Measurements from ENCODE around the gene SYNJ1. TPM values are rescaled to one million over a fixed set of nuclear protein-coding genes. Genes with fewer than 3 reads are reported as not detected.
"Not testable (repeated sequence)": the region's sequence is repeated elsewhere in the genome, so short reads cannot be mapped to it uniquely, and the experiment has no call there.

The SYNJ1 gene, protein sequence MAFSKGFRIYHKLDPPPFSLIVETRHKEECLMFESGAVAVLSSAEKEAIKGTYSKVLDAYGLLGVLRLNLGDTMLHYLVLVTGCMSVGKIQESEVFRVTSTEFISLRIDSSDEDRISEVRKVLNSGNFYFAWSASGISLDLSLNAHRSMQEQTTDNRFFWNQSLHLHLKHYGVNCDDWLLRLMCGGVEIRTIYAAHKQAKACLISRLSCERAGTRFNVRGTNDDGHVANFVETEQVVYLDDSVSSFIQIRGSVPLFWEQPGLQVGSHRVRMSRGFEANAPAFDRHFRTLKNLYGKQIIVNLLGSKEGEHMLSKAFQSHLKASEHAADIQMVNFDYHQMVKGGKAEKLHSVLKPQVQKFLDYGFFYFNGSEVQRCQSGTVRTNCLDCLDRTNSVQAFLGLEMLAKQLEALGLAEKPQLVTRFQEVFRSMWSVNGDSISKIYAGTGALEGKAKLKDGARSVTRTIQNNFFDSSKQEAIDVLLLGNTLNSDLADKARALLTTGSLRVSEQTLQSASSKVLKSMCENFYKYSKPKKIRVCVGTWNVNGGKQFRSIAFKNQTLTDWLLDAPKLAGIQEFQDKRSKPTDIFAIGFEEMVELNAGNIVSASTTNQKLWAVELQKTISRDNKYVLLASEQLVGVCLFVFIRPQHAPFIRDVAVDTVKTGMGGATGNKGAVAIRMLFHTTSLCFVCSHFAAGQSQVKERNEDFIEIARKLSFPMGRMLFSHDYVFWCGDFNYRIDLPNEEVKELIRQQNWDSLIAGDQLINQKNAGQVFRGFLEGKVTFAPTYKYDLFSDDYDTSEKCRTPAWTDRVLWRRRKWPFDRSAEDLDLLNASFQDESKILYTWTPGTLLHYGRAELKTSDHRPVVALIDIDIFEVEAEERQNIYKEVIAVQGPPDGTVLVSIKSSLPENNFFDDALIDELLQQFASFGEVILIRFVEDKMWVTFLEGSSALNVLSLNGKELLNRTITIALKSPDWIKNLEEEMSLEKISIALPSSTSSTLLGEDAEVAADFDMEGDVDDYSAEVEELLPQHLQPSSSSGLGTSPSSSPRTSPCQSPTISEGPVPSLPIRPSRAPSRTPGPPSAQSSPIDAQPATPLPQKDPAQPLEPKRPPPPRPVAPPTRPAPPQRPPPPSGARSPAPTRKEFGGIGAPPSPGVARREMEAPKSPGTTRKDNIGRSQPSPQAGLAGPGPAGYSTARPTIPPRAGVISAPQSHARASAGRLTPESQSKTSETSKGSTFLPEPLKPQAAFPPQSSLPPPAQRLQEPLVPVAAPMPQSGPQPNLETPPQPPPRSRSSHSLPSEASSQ (N-terminal part only)
- total RNA-seq: 10 to 100 TPM; 13.8 to 22.5 TPM

DNA sequence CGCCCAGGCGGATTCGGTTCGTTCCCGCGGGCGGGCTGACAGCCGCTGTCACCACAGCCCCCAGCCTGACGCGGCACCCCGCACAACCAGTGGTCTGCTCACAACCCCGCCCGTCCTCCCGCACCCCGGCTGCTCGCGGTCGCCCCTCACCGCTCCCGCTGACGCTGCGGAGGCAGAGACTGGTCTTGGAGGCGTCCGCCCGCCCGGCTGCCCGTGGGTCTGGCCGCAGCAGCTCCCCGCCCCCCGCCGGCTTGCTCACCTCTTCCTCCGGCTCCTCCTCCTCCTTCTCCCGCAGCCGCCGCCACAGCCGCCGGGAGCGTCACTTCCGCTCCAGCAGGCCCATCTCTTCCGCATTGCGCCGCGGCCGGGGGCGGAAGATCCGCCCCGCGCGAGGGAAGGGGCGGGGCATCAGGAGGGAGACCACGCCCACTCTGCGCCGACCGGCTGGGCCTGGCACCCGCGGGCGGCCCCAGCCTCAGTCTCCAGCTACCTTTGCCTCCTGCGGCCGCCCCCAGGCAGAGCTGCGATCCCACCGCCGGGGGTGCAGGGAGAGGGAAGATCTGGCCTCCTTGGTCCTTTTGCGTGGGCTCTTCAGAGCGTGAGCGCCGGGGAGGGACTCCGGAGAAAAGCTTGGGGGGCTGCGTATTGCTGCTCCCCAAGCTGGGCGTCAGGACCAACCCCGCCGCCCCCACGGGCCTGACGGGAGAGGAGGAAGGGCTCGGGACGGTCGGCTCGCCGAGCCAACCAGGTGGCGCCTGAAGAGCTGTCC, at the start of gene SYNJ1:
Gene SYNJ1 (minus strand): TSS at position 327 of the 769 bp plus-strand sequence. CDS start 1,118 bp downstream, outside the sequence.
- Mint-ChIP-seq H3K27ac (peak within 1 kb of the TSS; percentile 93), H3K36me3 (ENCODE audit: low read depth) (peaks cover 40% of the 10 kb centered on the region), H3K4me3 (peak within 1 kb of the TSS; percentile 92), H3K27me3 (no peaks in the 10 kb centered on the region), H3K9me3 (peaks cover 3% of the 10 kb centered on the region), H3K4me1 (peaks cover 16% of the 10 kb centered on the region)
- ATAC-seq (replicated peaks): peak; percentile 93

DNA sequence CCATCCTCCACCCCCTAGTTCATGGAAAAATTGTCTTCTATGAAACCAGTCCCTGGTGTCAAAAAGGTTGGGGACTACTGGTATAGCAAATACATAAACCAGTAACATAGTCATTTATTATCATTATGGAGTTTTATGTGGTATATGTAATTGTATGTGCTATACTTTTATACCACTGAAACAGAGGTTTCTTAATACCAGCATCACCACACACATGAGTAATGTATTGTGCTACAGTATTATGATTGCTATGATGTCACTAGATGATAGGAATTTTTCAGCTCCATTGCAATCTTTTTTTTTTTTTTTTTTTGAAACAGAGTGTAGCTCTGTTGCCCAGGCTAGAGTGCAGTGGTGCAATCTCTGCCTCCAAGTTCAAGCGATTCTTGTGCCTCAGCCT, 49.5 kb upstream of the SYNJ1 start:
- Mint-ChIP-seq H3K4me3 (no peak overlapping the region), H3K36me3 (ENCODE audit: low read depth) (peaks cover 6% of the 10 kb centered on the region), H3K27ac (no peak overlapping the region), H3K9me3 (no peaks in the 10 kb centered on the region), H3K27me3 (no peaks in the 10 kb centered on the region), H3K4me1 (peaks cover 9% of the 10 kb centered on the region)
- peak; percentile 61 for ATAC-seq (replicated peaks)

DNA sequence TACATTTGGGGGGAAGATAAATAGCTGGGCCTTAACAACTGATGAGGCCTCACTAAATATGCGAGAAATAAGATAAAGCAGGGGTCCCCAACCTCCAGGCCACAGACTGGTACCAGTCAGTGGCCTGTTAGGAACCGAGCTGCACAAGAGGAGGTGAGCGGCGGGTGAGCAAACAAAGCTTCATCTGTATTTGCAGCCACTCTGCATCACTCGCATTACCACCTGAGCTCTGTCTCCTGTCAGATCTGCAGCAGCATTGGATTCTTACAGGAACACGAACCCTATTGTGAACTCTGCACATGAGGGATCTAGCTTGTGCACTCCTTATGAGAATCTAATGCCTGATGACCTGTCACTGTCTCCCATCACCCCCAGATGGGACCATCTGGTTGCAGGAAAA, 48.9 kb upstream of the SYNJ1 start:
- H3K9me3 Mint-ChIP-seq: no peaks in the 10 kb centered on the region
- no peak overlapping the region for H3K27ac Mint-ChIP-seq
- no peak for ATAC-seq (replicated peaks)
- no peaks in the 10 kb centered on the region for H3K27me3 Mint-ChIP-seq
- H3K4me3 Mint-ChIP-seq: no peak overlapping the region
- H3K4me1 Mint-ChIP-seq: peaks cover 9% of the 10 kb centered on the region
- peaks cover 11% of the 10 kb centered on the region for H3K36me3 Mint-ChIP-seq (ENCODE audit: low read depth)

DNA sequence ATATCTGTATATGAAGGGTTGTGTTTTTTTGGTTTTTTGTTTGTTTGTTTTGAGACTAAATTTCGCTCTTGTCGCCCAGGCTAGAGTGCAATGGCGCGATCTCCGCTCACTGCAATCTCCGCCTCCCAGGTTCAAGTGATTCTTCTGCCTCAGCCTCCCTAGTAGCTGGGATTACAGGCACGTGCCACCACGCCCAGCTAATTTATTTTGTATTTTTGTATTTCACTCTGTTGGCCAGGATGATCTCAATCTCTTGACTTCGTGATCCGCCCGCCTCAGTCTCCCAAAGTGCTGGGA, 45.2 kb upstream of the SYNJ1 start:
- H3K36me3 Mint-ChIP-seq (ENCODE audit: low read depth): peaks cover 48% of the 10 kb centered on the region
- peaks cover 25% of the 10 kb centered on the region for H3K4me1 Mint-ChIP-seq
- H3K27ac Mint-ChIP-seq: peak overlapping the region; percentile 99
- not testable (repeated sequence) for H3K27me3 Mint-ChIP-seq; ATAC-seq (replicated peaks); H3K9me3 Mint-ChIP-seq
- peak overlapping the region; percentile 94 for H3K4me3 Mint-ChIP-seq

DNA sequence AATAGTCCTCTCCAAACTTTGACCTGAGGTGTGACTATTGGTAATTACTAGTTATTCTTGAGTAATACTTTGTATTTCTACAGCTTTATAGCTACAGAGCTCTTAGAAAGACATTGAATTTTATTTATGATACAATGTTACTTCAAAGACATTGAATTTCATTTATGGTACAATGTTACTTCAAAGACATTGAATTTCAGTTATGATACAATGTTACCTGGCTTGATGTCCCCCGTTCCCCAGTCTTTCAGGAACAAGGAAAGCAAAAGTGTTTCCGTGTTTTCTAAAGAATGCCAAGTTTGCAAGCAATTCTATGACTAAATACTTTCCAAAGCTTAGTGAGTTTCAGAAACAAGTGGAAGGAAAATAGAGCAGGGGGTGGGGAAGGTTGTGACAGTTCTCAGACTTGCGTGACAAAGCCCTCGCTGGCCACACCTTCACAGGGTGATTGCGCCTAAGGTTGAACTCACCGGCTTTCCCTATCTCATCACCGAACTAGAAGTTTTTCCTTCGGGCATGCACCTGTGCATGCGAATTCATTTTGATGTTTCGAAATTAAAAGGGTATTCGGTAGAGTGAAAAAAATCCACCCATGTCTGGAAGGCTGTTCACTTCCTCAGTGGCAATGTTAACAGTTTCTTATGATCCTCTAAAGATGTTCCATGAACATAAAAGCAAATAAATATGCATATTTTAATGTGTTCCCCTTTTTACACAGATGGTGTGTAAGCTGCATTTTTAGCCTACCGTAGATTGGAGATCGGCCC, 44.7 kb upstream of the SYNJ1 start:
- Mint-ChIP-seq H3K36me3 (ENCODE audit: low read depth) (peaks cover 53% of the 10 kb centered on the region), H3K9me3 (no peaks in the 10 kb centered on the region), H3K27ac (peak overlapping the region; percentile 99), H3K4me1 (peaks cover 30% of the 10 kb centered on the region), H3K27me3 (no peaks in the 10 kb centered on the region), H3K4me3 (peak overlapping the region; percentile 94)
- peak; percentile 64 for ATAC-seq (replicated peaks)

DNA sequence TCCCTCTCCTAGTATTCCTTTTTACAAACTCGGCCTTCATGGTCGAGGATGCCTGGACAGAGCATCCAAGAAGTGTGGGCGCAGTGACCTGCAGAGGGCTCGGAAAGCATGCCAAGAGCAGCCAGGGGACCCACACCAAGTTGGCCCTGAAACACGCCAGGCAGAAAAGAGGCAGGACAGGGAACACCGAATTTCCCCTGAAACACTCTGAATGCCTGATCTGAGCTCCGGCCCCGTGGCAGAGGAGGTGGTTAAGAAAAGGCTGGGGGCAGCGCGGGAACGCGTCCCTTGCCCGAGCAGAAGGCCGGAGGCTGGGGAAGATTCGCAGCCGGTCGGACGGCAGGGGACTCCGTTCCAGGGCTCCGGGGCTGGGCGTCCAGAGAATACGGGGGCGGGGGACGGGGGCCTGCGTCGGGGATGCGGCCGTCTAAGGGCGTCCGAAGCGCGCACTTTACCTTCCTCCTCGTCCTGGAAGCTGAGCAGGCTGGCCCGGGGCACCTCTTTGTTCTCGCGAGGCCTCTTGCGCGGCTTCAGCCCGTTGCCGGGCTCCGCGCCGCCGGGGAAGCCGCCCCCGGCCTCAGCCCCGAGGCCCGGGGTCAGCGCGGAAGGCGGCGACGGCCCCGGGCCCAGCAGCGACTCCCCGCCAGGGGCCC, 43.2 kb upstream of the SYNJ1 start:
- H3K27ac Mint-ChIP-seq: peak overlapping the region; percentile 99
- H3K27me3 Mint-ChIP-seq: no peaks in the 10 kb centered on the region
- H3K9me3 Mint-ChIP-seq: no peaks in the 10 kb centered on the region
- peak; percentile 57 for ATAC-seq (replicated peaks)
- peaks cover 68% of the 10 kb centered on the region for H3K36me3 Mint-ChIP-seq (ENCODE audit: low read depth)
- H3K4me1 Mint-ChIP-seq: peaks cover 43% of the 10 kb centered on the region
- peak overlapping the region; percentile 94 for H3K4me3 Mint-ChIP-seq

DNA sequence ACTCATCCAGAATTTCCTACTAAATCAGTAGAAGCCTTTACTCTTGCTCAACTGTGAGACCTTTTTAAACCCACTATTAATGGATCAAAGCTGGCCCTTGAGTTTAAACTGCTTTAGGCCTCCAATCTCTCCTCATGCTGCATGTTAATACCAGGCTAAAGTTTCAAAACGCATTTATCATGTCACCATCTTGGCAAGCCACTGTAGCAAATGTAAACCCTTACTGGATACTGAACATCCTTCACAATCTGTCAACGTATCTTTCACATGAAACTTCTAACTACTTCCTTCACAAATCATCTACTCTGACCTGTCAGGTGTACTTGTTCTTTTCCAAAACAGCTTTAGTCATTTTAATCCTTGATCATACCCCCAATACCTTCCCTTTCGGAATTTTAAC, 40.7 kb upstream of the SYNJ1 start:
- Mint-ChIP-seq H3K4me1 (peaks cover 56% of the 10 kb centered on the region), H3K9me3 (no peaks in the 10 kb centered on the region), H3K27ac (peak overlapping the region; percentile 4), H3K4me3 (peak overlapping the region; percentile 94), H3K36me3 (ENCODE audit: low read depth) (peaks cover 93% of the 10 kb centered on the region), H3K27me3 (no peaks in the 10 kb centered on the region)
- no peak for ATAC-seq (replicated peaks)

DNA sequence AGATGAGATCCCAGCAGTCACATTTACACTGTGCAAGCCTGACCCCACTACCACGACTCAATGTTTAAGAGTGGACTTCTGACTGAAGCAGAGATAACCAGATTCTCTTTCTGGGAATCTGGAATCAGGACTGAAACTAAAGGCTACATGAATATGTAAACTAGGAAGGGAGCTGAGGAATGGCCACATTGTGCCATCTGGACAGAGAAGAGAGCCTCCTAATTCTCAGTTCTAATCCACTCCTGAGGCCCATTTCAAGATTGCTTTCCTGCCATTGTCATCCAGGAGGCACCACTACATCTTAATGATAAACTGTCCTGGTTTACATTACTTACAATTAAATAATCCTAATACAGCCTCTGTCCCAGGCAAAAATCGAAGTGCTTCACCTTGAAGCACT, 37.2 kb upstream of the SYNJ1 start:
- no peak for ATAC-seq (replicated peaks)
- Mint-ChIP-seq H3K4me3 (peak overlapping the region; percentile 38), H3K4me1 (peaks cover 45% of the 10 kb centered on the region), H3K9me3 (no peaks in the 10 kb centered on the region), H3K27ac (peak overlapping the region; percentile 76), H3K27me3 (no peaks in the 10 kb centered on the region), H3K36me3 (ENCODE audit: low read depth) (peaks cover 100% of the 10 kb centered on the region)

DNA sequence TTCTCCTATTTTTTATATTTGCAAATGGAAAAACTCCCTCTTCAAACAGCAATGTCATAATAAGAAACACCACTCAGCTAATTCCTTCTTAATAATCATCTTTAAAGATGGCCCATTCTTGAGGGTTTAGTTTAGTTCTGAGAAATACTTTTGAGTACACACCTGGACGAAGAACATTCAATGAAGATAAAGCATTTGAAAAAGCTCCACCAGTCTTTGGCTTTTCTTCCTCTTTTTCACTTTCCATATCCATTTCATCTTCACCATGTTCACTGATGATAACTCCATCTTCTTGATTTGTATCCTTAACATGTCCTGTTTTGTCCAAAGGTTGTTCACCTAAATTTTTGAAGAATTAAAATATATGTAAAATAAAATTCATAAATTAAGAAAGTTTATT, 36.4 kb upstream of the SYNJ1 start:
- H3K36me3 Mint-ChIP-seq (ENCODE audit: low read depth): peaks cover 100% of the 10 kb centered on the region
- peaks cover 41% of the 10 kb centered on the region for H3K4me1 Mint-ChIP-seq
- no peaks in the 10 kb centered on the region for H3K27me3 Mint-ChIP-seq
- no peaks in the 10 kb centered on the region for H3K9me3 Mint-ChIP-seq
- no peak overlapping the region for H3K27ac Mint-ChIP-seq
- no peak for ATAC-seq (replicated peaks)
- no peak overlapping the region for H3K4me3 Mint-ChIP-seq

DNA sequence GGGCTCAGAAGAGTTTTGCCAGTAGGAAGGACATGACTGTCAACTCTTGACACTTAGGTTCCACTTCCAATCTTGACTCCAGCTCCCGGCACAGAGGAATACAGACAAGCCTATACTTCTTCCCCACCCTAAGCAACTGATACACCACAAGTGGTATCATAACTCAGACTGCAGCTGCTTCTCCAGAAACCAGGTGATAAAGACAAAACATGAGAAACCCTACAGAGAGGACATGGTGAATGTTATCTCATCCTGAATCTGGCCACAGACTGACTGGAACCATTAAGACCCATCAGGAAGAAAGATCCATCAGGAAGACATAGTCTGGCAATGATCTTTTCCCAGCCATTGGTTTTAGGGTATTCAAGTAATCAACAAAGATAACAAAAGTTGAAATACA, 30.0 kb upstream of the SYNJ1 start:
- Mint-ChIP-seq H3K9me3 (no peaks in the 10 kb centered on the region), H3K27ac (peak overlapping the region; percentile 78), H3K27me3 (no peaks in the 10 kb centered on the region), H3K4me1 (peaks cover 5% of the 10 kb centered on the region), H3K36me3 (ENCODE audit: low read depth) (peaks cover 100% of the 10 kb centered on the region), H3K4me3 (no peak overlapping the region)
- ATAC-seq (replicated peaks): no peak

DNA sequence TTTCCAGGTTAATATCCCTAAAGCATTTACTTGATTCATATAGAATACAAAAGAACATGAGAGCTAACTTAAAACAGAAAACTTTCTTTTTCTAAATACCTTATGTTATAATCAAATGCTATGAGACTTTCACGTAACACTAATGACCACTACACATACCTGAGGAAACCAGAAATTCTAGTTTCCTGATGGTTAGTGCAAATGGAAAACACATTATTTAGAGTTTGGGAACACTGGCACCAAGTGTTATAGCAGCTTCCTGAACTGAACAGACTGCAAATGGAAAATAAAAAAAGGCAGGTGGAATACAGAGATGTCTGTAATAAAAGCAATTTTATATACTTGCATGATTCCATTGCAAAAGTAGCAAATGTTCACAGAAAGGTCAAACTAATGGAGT, 28.3 kb upstream of the SYNJ1 start:
- H3K9me3 Mint-ChIP-seq: no peaks in the 10 kb centered on the region
- peaks cover 100% of the 10 kb centered on the region for H3K36me3 Mint-ChIP-seq (ENCODE audit: low read depth)
- no peaks in the 10 kb centered on the region for H3K27me3 Mint-ChIP-seq

DNA sequence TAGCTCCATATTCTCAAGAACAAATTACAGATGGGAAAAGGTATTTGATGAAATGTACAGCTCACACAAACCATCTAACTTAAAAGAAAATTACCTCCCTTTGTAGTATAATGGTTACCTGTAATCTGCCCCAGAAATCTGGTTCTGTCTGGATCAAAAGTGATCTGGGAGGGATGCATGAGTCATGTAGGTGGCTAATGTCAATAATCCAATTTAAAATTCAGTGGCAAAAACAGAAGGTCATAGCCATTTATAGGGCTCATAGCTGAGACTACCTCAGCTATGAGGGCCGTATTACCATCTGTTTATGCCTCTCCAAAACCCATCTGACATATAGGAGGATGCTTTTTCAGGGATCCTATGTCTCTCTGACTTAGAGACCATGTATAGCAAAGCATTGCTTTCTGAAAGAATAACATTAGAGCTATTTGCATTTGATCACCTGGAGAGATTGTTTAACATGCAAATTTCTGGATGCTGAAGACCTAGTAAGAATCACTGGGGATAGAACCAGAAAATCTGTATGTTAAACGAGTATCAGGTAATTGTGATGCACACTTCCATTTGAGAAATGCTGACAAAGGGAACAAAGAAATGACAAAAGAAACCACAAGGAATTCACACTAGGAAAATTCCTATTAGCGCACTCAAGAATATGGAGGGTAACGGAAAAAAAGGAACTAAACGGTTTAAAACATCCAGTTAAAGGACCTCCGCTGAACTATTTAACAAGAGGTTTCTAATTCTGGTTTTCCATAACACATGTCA, 26.2 kb upstream of the SYNJ1 start:
- H3K27ac Mint-ChIP-seq: peak overlapping the region; percentile 63
- H3K4me3 Mint-ChIP-seq: no peak overlapping the region
- H3K4me1 Mint-ChIP-seq: peaks cover 15% of the 10 kb centered on the region
- ATAC-seq (replicated peaks): no peak
- peaks cover 100% of the 10 kb centered on the region for H3K36me3 Mint-ChIP-seq (ENCODE audit: low read depth)
- no peaks in the 10 kb centered on the region for H3K9me3 Mint-ChIP-seq
- no peaks in the 10 kb centered on the region for H3K27me3 Mint-ChIP-seq

More for the DNA sequence above, 28.3 kb upstream of the SYNJ1 start:
- Mint-ChIP-seq H3K27ac (no peak overlapping the region), H3K4me1 (peaks cover 6% of the 10 kb centered on the region), H3K4me3 (no peak overlapping the region)
- ATAC-seq (replicated peaks): no peak
